Osteocyte (in vitro differentiated cells): ENCODE results near the gene LRRC18. TPM values are rescaled to one million over a fixed set of nuclear protein-coding genes. Genes with fewer than 3 reads are reported as not detected.

Experiments
- DNase-seq: peaks from one replicate; pipeline ENCODE4 v3.0.0; 2021; ENCODE audit warnings: mixed read lengths; ENCODE audit not compliant: unreplicated experiment; ENCODE audit errors: extremely low spot score
- H3K27ac Mint-ChIP-seq: one replicate; pipeline ENCODE4 v1.8.0; 2021; ENCODE audit warnings: mild to moderate bottlenecking, mixed read lengths; ENCODE audit not compliant: unreplicated experiment
- H3K27me3 Mint-ChIP-seq: one replicate; pipeline ENCODE4 v1.8.0; 2021; ENCODE audit warnings: mixed read lengths; ENCODE audit not compliant: unreplicated experiment
- H3K36me3 Mint-ChIP-seq: one replicate; pipeline ENCODE4 v1.8.0; 2021; ENCODE audit warnings: mixed read lengths; ENCODE audit not compliant: unreplicated experiment
- H3K4me1 Mint-ChIP-seq: one replicate; pipeline ENCODE4 v1.8.0; 2021; ENCODE audit warnings: mixed read lengths; ENCODE audit not compliant: unreplicated experiment
- H3K4me3 Mint-ChIP-seq: one replicate; pipeline ENCODE4 v1.8.0; 2021; ENCODE audit warnings: mild to moderate bottlenecking, moderate library complexity, mixed read lengths; ENCODE audit not compliant: unreplicated experiment
- H3K9me3 Mint-ChIP-seq: one replicate; pipeline ENCODE4 v1.8.0; 2021; ENCODE audit warnings: mixed read lengths; ENCODE audit not compliant: unreplicated experiment
- CTCF ChIP-seq: fragments of 200-600 bp; sonication (generic); IDR thresholded peaks from 2 replicates; pipeline ENCODE4 v1.5.0; 2021; ENCODE audit warnings: antibody characterized with exemption, mild to moderate bottlenecking, moderate library complexity
- total RNA-seq: library from RNA; stranded (reverse); gene quantifications from 2 replicates; pipeline ENCODE4 v1.2.1, GENCODE V29; 2021

LRRC18 gene
- total RNA-seq, 1 donor from 2014 or later = not detected

DNA sequence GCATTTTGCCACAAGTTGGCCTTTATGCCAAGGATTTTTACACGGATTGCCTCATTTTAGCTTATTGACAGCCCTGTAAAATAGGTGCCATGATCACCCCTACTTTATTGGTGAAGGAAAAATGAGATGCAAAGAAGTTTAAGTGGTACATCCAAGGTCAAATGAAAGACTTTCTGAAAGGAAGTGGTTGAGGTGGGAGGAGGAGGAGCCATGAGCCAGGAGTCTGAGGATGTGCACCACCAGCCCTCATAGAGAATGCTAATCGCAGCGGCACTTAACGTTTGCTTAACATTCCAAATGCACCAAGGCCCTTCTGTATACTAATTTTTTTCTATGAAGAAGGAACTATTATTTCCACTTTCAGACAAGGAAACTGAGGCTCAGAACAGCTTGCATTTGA lies 31.0 kb upstream of the LRRC18 start:
- Mint-ChIP-seq H3K27ac (no peak overlapping the region), H3K27me3 (no peaks in the 10 kb centered on the region)

DNA sequence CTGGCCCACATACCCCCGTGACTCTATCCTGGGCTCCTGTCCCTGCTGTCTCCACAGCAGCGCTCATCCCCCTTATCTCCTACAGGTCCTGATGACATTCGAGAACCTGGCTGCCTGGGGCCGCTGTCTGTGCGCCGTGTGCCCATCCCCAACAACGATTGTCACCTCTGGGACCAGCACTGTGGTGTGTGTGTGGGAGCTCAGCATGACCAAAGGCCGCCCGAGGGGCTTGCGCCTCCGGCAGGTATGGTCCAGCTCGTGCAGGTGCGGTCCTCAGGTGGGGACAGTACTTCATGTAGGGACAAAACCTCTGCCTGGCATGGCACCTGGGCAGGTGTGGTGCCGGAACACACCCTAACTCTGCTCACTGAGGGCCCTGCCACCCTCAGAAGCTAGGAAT lies 30.4 kb upstream of the LRRC18 start:
- Mint-ChIP-seq H3K27me3 (no peaks in the 10 kb centered on the region), H3K27ac (no peak overlapping the region), H3K4me1 (no peaks in the 10 kb centered on the region), H3K9me3 (peaks cover 5% of the 10 kb centered on the region), H3K4me3 (no peak overlapping the region), H3K36me3 (no peaks in the 10 kb centered on the region)
- no peak for TF ChIP-seq CTCF
- DNase-seq = no peak

More for the DNA sequence above, 31.0 kb upstream of the LRRC18 start:
- DNase-seq = no peak
- Mint-ChIP-seq H3K36me3 (no peaks in the 10 kb centered on the region), H3K4me1 (no peaks in the 10 kb centered on the region), H3K4me3 (no peak overlapping the region), H3K9me3 (peaks cover 5% of the 10 kb centered on the region)
- TF ChIP-seq CTCF = no peak

- H3K9me3 Mint-ChIP-seq = peaks cover 3% of the 10 kb centered on the region
- H3K27ac Mint-ChIP-seq = no peak overlapping the region
- no peaks in the 10 kb centered on the region for H3K27me3 Mint-ChIP-seq
- no peak overlapping the region for H3K4me3 Mint-ChIP-seq
- no peaks in the 10 kb centered on the region for H3K4me1 Mint-ChIP-seq
- no peaks in the 10 kb centered on the region for H3K36me3 Mint-ChIP-seq
- TF ChIP-seq CTCF = no peak
- no peak for DNase-seq
These were observed 28.4 kb upstream of the LRRC18 start for GRCh38 chr10:48968036-48968435.

DNA sequence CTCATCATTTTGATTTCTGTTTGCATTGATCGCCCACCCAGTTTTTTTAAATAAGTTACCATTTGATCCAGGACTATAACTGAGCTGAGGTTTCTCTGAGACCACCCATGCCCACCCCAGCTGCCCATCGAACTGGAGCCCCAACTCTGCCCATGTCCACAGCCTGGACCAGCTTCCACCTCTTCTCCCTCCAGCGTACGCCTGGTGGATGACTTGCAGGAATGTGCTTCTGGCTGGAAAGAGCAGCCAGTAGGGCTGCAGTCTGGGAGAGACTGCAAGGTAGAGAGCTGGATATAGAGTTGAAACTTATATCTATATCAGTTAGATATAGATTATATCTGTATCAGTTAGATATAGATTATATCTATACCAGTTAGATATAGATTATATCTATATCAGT lies 25.8 kb upstream of the LRRC18 start:
- H3K27ac Mint-ChIP-seq = no peak overlapping the region
- no peak overlapping the region for H3K4me3 Mint-ChIP-seq
- H3K4me1 Mint-ChIP-seq = no peaks in the 10 kb centered on the region
- H3K9me3 Mint-ChIP-seq = no peaks in the 10 kb centered on the region
- no peak for DNase-seq
- H3K36me3 Mint-ChIP-seq = no peaks in the 10 kb centered on the region
- H3K27me3 Mint-ChIP-seq = no peaks in the 10 kb centered on the region
- no peak for TF ChIP-seq CTCF

- Mint-ChIP-seq H3K4me1 (no peaks in the 10 kb centered on the region), H3K27me3 (no peaks in the 10 kb centered on the region), H3K4me3 (no peak overlapping the region), H3K36me3 (no peaks in the 10 kb centered on the region), H3K9me3 (no peaks in the 10 kb centered on the region), H3K27ac (no peak overlapping the region)
- TF ChIP-seq CTCF = no peak
- no peak for DNase-seq
These were observed 24.4 kb upstream of the LRRC18 start for GRCh38 chr10:48964038-48964437.
